Caco-2 (cell line): ENCODE measurements around the gene MRPL33. TPM values are rescaled to one million over a fixed set of nuclear protein-coding genes. Genes with fewer than 3 reads are reported as not detected.

Source experiments
- BruUV-seq: library from RNA; stranded (reverse); fragments of 400-500 nt; replicated peaks from 2 replicates; lab custom pipeline; 2021; lab: Mats Ljungman, UMichigan
- CTCF ChIA-PET: fragments of 300-600 bp; sonication (Branson Sonifier 250); formaldehyde crosslinking; loops from one replicate; lab custom pipeline; 2022; ENCODE audit warnings: antibody characterized with exemption; lab: Charles Lee
- POLR2A ChIA-PET: fragments of 300-600 bp; sonication (Branson Sonifier 250); formaldehyde crosslinking; loops from one replicate; lab custom pipeline; 2022; ENCODE audit warnings: antibody characterized with exemption; lab: Charles Lee
- DNase-seq, 2 experiments: peaks; one replicate each; pipeline versions ENCODE4 v3.0.0 to v3.0.0-alpha.2; 2020 to 2022
- H3K27me3 ChIP-seq: replicated peaks from 2 replicates; pipeline ENCODE4 v1.6.0; 2011; ENCODE audit warnings: low read length; ENCODE audit not compliant: control insufficient read depth, insufficient read depth
- H3K36me3 ChIP-seq: 2 replicates; pipeline ENCODE4 v1.5.1; 2011; ENCODE audit warnings: low read length; ENCODE audit not compliant: control insufficient read depth, insufficient read depth
- H3K4me1 ChIP-seq: fragments of 250-450 bp; sonication (Bioruptor Pico); 2 replicates; pipeline ENCODE4 v1.5.1; 2020; ENCODE audit warnings: mild to moderate bottlenecking
- H3K4me3 ChIP-seq: 2 replicates; pipeline ENCODE4 v1.5.1; 2011; ENCODE audit warnings: low read depth, mild to moderate bottlenecking, control low read depth, low read length
- H3K9me3 ChIP-seq: fragments of 250-450 bp; sonication (Bioruptor Pico); 2 replicates; pipeline ENCODE4 v1.5.1; 2020; ENCODE audit warnings: mild to moderate bottlenecking, moderate library complexity
- H3K27ac Mint-ChIP-seq: one replicate; pipeline ENCODE4 v1.8.0; 2022; ENCODE audit warnings: mixed read lengths; ENCODE audit not compliant: unreplicated experiment
- H3K27me3 Mint-ChIP-seq: one replicate; pipeline ENCODE4 v1.8.0; 2022; ENCODE audit warnings: mixed read lengths; ENCODE audit not compliant: insufficient read depth, unreplicated experiment
- H3K36me3 Mint-ChIP-seq: one replicate; pipeline ENCODE4 v1.8.0; 2022; ENCODE audit warnings: mild to moderate bottlenecking, mixed read lengths; ENCODE audit not compliant: insufficient read depth, unreplicated experiment
- H3K4me1 Mint-ChIP-seq: one replicate; pipeline ENCODE4 v1.8.0; 2022; ENCODE audit warnings: low read depth, mixed read lengths; ENCODE audit not compliant: unreplicated experiment
- H3K4me3 Mint-ChIP-seq: one replicate; pipeline ENCODE4 v1.8.0; 2022; ENCODE audit warnings: mild to moderate bottlenecking, moderate library complexity, mixed read lengths; ENCODE audit not compliant: unreplicated experiment
- H3K9me3 Mint-ChIP-seq: one replicate; pipeline ENCODE4 v1.8.0; 2022; ENCODE audit warnings: mixed read lengths; ENCODE audit not compliant: unreplicated experiment
- CTCF ChIP-seq, 2 experiments: fragments of 200-600 bp in 1 of 2; IDR thresholded peaks; 1 replicate in 1 of 2; 2 replicates in 1 of 2; pipeline versions ENCODE4 v1.5.1 to v1.8.0; 2011 to 2022; ENCODE audit warnings: antibody characterized with exemption in 1 of 2, control low read depth in 1 of 2, inconsistent platforms in 1 of 2, low read depth in 1 of 2, low read length in 1 of 2, mild to moderate bottlenecking in 1 of 2, moderate library complexity in 1 of 2; ENCODE audit not compliant: insufficient read depth in 1 of 2, severe bottlenecking in 1 of 2, unreplicated experiment in 1 of 2
- intact Hi-C: fragments of 100-400 bp; cut with micrococcal nuclease; formaldehyde crosslinking; loops from one replicate; pipeline ENCODE4 v1.10.0; 2022; ENCODE audit not compliant: unreplicated experiment
- total RNA-seq: library from RNA; stranded (reverse); gene quantifications from 2 replicates; pipeline ENCODE4 v1.2.3, GENCODE V29; 2022

MRPL33 gene
- total RNA-seq, 1 experiment from 2014 or later: 84.9 TPM

GRCh38 chr2:27736890-27737204 lies 34.7 kb upstream of the MRPL33 start:
- H3K9me3 ChIP-seq: peaks cover 5% of the 10 kb centered on the region; the same call in 1 of the 2 replicates
- no TSS peak for BruUV-seq
- peak overlapping the region; percentile 90 for H3K27ac Mint-ChIP-seq
- H3K4me3 ChIP-seq: no peak overlapping the region
- H3K4me1 ChIP-seq: peaks cover 27% of the 10 kb centered on the region
- H3K9me3 Mint-ChIP-seq: no peaks in the 10 kb centered on the region
- DNase-seq: no peak
- no peak for TF ChIP-seq CTCF (IDR thresholded peaks at IDR 0.05; ENCODE audit: insufficient read depth in 1 of 2, low read depth in 1 of 2, low read length in 1 of 2, severe bottlenecking in 1 of 2, unreplicated experiment in 1 of 2)
- no peaks in the 10 kb centered on the region for H3K36me3 ChIP-seq
- H3K4me1 Mint-ChIP-seq: peaks cover 27% of the 10 kb centered on the region
- intact Hi-C loops: no loop called here
- POLR2A ChIA-PET: interaction anchor here (0.6 to 1.7 kb wide), 2 partner anchors 14 to 16 kb away, joined by 4 to 6 read pairs; no protein-coding TSS in a partner anchor
- no peaks in the 10 kb centered on the region; the same call in 1 of the 2 replicates for H3K27me3 ChIP-seq
- H3K36me3 Mint-ChIP-seq: no peaks in the 10 kb centered on the region
- CTCF ChIA-PET: interaction anchor here (0.6 to 1.6 kb wide), 2 partner anchors 13 to 225 kb away, joined by 6 to 8 read pairs; no protein-coding TSS in a partner anchor
- no peaks in the 10 kb centered on the region for H3K27me3 Mint-ChIP-seq
- no peak overlapping the region for H3K4me3 Mint-ChIP-seq

- no peaks in the 10 kb centered on the region for H3K9me3 Mint-ChIP-seq
- no peaks in the 10 kb centered on the region for H3K27me3 Mint-ChIP-seq
- BruUV-seq: TSS peak; percentile 92
- H3K4me1 Mint-ChIP-seq: peaks cover 27% of the 10 kb centered on the region
- ChIA-PET POLR2A (interaction anchor here (1.0 to 1.7 kb wide), 3 partner anchors 14 to 15 kb away, joined by 6 to 22 read pairs (median 6); no protein-coding TSS in a partner anchor), CTCF (interaction anchor here (0.7 to 1.1 kb wide), 3 partner anchors 15 to 54 kb away, joined by 3 read pairs; no protein-coding TSS in a partner anchor)
- Histone ChIP-seq H3K9me3 (peaks cover 5% of the 10 kb centered on the region; the same call in 1 of the 2 replicates), H3K27me3 (no peaks in the 10 kb centered on the region; the same call in 1 of the 2 replicates), H3K4me3 (no peak overlapping the region), H3K4me1 (peaks cover 27% of the 10 kb centered on the region), H3K36me3 (no peaks in the 10 kb centered on the region)
- H3K27ac Mint-ChIP-seq: peak overlapping the region; percentile 90
- peak in 1 of 2 experiments; percentile 79 for DNase-seq
- H3K4me3 Mint-ChIP-seq: peak overlapping the region; percentile 66
- no peaks in the 10 kb centered on the region for H3K36me3 Mint-ChIP-seq
- no peak for TF ChIP-seq CTCF (IDR thresholded peaks at IDR 0.05; ENCODE audit: insufficient read depth in 1 of 2, low read depth in 1 of 2, low read length in 1 of 2, severe bottlenecking in 1 of 2, unreplicated experiment in 1 of 2)
- intact Hi-C loops: loop anchor here (1.0 kb wide), 1 partner anchor 14 kb away; no protein-coding TSS in a partner anchor
Measured at GRCh38 chr2:27737676-27738348, 33.7 kb upstream of the MRPL33 start.

- BruUV-seq: no TSS peak
- Histone ChIP-seq H3K4me3 (no peak overlapping the region), H3K36me3 (no peaks in the 10 kb centered on the region), H3K9me3 (peaks cover 5% of the 10 kb centered on the region; the same call in 1 of the 2 replicates), H3K4me1 (peaks cover 27% of the 10 kb centered on the region), H3K27me3 (no peaks in the 10 kb centered on the region; the same call in 1 of the 2 replicates)
- no peak for TF ChIP-seq CTCF (IDR thresholded peaks at IDR 0.05; ENCODE audit: insufficient read depth in 1 of 2, low read depth in 1 of 2, low read length in 1 of 2, severe bottlenecking in 1 of 2, unreplicated experiment in 1 of 2)
- peak; percentile 59 to 80 for DNase-seq
- intact Hi-C loops: loop anchor here (1.0 kb wide), 1 partner anchor 14 kb away; no protein-coding TSS in a partner anchor
- peaks cover 27% of the 10 kb centered on the region for H3K4me1 Mint-ChIP-seq
- H3K27me3 Mint-ChIP-seq: no peaks in the 10 kb centered on the region
- peak overlapping the region; percentile 90 for H3K27ac Mint-ChIP-seq
- peak overlapping the region; percentile 66 for H3K4me3 Mint-ChIP-seq
- H3K9me3 Mint-ChIP-seq: no peaks in the 10 kb centered on the region
- POLR2A ChIA-PET: interaction anchor here (1.0 to 1.2 kb wide), 2 partner anchors 14 to 15 kb away, joined by 6 to 22 read pairs; no protein-coding TSS in a partner anchor
- CTCF ChIA-PET: interaction anchor here (0.7 to 1.1 kb wide), 3 partner anchors 14 to 55 kb away, joined by 3 read pairs; no protein-coding TSS in a partner anchor
- no peaks in the 10 kb centered on the region for H3K36me3 Mint-ChIP-seq
Measured at GRCh38 chr2:27738349-27739057, 33.0 kb upstream of the MRPL33 start.
